NCI-H128 (cell line): ENCODE results near the gene PSMA6.
"Not testable (repeated sequence)": the region's sequence is repeated elsewhere in the genome, so short reads cannot be mapped to it uniquely, and the experiment has no call there.

Experiments
- DNase-seq: peaks from one replicate; lab custom pipeline; 2025; ENCODE audit not compliant: unreplicated experiment; lab: John Stamatoyannopoulos, UW

PSMA6 gene

DNA sequence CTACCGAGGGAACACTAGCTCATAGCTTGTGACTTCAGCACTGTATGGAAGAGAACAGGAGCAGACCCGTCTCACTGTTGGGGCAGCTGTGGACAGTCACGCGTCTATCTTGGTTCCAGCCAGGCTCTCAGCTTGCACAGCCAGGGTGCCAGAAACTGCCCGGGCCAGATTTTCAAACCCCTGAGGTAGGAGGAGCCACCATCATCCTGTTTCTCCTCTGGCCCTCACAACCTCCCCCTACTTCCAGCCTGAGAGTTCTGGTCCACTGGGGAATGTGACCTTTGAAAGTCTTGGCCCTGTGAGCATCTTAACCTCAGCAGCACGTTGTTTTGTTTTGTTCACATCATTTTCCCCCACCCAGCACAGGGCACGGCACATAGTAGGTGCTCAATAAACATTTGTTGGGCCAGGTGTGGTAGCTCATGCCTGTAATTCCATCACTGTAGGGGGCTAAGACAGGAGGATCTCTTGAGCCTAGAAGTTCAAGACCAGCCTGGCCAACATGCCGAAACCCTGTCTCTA is 50.4 kb downstream of the PSMA6 start:
- DNase-seq: no peak

DNA sequence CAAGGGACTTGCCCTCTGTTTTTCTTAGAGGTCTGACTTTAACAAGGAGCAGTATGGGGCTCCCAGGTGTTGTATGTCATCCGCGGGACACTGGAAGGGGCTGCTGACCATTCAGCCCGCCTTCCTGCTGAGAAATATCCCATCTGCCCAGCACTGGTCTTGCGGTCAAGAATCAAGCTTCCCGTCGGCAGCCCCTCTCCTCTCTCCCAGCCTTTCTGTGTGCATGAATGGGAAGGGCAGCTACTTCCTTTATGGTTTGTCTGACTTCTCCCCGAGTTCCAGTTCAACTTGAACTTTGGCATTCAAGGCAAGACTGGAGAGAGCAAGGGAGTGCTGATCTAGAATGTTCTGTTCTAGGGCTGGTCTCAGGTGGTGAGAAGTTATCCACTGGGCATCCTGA is 51.5 kb downstream of the PSMA6 start:
- DNase-seq: no peak

DNA sequence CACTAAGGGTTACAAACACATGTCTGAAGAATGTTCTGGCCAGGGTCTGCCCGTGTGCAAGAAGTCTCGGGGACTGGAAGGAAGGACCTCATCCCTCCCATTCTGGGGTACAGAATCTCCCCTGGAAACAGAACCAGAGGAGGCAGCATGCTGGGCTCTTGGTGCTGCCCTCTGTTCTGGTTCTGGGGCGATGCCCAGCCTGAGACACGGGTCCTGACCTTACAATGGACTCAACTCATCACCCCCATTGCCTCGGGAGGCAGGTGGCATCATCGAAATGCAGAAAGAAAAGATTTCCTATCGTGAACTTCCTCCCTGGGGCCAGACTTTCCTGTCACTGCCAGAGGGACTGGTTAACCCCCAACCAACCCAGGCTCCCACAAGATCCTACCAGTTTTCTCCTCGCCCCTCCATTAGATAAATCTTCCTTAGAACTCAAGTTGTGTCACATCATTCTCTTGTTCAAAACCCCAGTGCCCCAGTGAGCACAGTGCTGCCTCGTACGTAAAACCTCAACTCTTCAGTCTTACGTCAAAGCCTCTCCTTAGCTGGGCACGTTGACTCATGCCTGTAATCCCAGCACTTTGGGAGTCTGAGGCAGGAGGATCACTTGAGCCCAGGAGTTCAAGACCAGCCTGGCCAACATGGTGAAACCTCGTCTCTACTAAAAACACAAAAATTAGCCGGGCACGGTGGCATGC is 52.1 kb downstream of the PSMA6 start:
- no peak for DNase-seq

DNA sequence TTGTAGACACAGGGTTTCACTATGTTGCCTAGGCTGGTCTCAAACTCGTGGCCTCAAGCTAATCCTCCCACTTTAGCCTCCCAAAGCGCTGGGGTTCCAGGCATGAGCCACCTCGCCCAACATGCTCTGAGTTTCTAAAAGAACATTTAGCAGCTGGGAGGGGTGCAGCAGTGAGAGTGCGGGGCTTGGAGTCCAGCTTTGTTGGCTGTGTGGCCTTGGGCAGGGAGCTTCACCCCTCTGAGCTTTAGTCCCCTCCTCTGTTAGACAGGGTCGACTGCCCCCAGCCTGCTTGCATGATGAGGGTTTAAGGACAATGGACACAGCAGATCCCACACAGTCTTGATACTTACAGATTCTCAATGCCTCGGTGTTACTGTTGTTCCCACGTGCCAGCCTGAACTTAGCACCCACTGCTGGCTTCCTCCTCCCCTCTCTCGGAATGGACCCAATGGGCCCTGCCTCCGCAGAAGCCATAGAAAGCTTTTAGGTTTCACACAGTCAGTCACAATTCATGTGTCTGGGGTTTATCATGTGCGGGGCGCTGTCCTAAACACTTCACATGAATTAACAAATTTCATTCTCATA is 54.6 kb downstream of the PSMA6 start:
- no peak for DNase-seq

DNA sequence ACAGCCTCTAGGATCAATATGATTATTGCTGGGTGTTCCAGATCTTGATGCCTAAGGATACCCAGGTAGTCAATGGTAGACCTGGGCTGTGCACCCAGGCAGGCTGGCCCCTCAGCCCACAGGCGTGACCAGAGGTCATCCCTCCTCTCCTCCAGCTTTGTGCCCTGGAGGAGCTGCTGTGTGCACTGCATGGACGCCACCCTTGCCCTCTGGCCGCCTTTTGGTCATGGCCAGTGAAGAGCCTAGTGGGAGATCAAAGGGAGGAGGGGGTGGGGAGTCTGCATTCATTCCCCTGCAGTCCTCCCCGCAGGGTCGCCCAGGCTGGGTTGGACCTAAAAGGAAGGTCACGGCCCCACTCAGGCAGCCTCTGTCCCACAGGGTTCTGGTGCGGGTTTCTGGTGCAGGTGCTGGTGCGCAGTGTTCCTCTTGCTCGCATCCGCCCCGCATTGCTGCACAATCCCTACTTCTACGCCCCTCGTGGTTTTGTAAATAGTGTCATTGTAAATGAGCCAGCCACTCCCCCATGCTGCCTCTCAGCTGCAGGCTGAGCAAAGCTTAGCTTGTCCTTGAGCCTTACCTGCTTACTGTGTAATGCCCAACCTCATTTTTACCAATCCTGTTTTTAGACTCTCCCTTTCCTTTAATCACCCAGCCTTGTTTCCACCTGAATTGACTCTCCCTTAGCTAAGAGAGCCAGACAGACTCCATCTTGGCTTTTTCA is 55.3 kb downstream of the PSMA6 start:
- no peak for DNase-seq

DNA sequence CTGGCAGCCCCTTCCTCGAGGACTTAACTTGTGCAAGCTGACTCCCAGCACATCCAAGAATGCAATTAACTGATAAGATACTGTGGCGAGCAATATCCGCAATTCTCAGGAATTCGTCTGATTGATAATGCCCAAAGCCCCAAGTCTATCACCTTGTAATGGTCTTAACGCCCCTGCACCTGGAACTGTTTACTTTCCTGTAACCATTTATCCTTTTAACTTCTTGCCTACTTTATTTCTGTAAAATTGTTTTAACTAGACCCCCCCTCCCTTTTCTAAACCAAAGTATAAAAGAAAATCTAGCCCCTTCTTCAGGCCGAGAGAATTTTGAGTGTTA is 55.8 kb downstream of the PSMA6 start:
- DNase-seq: not testable (repeated sequence)

DNA sequence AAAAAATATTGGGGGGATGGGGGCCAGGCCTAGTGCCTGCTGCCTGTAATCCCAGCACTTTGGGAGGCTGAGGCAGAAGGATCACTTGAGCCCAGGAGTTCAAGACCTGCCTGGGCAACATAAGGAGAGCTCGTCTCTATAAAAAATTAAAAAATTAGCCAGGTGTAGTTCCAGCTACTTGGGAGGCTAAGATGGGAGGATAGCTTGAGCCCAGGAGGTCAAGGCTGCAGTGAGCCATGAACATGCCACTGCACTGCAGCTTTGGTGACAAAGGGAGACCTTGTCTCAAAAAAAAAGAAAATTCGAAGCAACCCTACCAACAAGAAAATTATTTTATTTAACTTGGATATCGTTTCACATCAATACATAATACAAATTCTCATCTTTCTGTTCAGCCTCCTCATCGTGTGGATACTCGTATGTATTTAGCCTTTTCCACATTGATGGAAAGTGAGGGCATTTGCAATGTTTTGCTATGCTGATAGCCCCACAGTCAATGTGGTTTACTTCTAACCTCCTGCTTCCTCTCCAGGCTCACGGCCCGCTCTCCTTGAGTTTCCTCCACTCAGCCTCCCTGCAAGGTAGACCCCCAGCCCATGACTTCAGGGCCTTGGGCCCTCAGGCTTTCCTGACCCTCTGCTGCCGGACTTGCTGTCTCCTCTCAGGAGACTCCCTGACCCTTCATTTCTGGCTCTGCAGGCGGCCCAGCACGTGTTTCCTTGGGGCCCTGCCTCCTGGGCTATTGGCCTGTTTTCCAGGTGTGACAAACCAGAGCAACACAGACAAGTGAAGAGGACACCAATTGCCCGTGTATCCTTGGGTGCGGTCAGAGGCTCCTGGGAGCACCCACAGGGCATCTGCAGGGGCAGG is 57.5 kb downstream of the PSMA6 start:
- no peak for DNase-seq

DNA sequence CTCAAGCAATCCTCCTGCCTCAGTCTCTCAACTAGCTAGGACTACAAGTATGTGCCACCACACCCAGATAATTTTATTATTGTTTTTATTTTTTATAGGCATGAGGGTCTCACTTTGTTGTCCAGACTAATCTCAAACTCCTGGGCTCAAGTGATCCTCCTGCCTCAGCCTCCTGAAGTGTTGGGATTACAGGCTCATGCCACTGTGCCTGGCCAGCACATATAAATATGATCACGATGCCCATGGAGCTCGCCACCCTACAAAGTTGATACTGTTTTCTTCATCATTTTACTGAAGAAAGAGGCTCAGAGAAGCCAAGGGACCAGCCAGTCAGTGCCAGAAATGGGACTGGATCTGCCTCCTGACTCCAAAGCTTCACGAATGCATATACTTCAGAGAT is 59.3 kb downstream of the PSMA6 start:
- DNase-seq: no peak

DNA sequence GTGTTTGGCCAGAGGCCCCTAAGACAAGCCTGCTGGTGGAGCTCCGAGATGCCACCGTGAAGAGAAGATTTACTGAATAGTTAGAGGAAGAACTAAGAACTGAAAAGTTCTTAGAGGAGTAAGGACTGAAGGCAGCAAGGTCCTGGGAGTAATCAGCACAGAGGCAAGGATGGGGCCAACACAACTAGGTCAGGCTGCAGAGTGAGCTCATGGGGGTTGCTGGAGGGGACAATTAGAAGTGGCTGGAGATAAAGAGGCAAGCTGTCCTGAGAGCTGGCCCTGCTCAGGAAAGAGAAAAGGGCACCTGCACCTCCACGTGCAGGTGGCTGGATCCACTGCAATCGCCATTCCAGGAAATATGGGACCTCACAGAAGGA is 59.7 kb downstream of the PSMA6 start:
- no peak for DNase-seq

DNA sequence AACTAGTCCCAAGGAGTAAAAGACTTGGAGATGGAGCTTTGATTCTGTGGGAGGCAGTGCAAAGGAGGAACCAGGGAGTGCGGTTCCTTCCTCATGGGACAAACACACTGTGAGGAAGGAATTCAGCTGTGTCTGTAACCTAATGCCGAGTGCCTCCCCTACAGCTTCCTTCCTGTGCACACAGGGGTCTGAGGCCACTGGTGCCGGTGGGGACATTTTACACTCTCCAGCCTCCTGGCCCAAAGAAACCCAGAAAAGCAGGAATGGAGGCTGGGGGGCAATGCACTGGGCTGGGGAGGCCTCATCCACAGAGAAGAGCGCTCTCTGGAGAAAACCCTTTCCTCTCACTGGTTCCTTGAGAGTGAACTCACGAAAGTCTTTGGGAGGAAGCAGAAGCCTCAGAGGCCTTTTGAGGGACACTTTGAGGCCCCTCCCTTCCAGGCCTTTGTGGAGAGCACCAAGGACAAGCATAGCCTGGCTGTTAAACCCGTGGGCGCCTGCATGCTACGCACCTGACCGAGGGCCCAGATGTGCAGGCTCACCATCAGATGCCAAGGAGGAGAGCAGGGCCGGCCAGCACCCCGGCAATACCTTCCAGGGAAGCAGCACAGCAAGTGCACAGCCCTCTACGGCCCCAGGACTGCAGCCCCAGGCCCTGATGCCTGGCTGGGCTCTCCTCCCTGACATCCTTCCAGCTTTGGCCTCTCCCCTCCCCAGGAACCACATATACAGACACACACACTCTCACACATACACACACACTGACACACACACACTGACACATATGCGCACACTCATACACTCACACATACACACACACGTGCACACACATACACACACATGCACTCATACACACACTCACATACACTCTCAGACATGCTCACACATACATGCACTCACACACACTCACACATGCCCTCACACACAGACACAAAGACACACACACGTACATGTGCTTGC is 60.4 kb downstream of the PSMA6 start:
- no peak for DNase-seq

DNA sequence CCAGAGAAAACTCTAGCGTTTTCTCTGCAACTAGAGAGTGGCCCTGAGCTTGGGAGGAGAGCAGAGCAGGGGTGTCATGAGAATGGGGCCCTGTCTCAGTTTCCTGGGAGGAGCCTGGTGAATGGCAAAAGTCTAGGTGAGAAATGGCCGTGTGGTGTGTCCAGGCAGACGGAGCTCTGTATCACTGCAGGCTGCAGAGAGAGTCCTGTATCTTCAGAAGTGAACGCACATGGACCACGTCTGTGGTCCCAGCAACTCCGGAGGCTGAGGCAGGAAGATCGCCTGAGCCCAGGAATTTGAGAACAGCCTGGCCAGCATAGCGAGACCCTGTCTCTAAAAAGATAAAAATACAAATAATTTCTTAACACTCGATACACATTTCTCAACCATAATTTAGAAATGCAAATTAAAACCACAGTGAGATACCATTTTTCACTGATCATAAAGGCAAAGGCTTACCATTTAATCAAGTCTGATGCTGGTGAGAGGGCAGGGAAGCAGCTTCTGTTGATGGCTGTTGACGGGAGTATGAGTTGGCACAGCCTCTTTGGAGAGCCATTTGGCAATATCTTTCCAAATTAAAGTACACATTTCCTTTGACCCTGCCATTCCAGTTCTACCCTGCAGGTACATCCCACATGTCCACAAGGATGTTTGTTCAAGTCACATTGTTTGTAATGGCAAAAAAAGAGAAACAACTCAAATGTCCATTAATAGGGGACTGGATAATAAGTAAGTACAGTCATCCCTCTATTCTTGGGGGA is 61.4 kb downstream of the PSMA6 start:
- DNase-seq: no peak

DNA sequence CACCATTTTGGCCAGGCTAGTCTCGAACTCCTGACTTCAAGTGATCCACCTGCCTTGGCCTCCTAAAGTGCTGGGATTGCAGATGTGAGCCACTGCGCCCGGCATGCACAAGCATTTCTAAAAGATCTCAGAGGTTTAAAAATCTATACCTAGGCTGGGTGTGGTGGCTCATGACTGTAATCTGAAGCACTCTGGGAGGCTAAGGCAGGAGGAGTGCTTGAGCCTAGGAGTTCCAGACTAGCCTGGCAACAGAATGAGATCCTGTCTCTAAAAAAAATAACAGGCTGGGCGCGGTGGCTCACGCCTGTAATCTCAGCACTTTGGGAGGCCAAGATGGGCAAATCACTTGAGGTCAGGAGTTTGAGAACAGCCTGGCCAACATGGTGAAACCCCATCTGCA is 63.1 kb downstream of the PSMA6 start:
- DNase-seq: not testable (repeated sequence)

DNA sequence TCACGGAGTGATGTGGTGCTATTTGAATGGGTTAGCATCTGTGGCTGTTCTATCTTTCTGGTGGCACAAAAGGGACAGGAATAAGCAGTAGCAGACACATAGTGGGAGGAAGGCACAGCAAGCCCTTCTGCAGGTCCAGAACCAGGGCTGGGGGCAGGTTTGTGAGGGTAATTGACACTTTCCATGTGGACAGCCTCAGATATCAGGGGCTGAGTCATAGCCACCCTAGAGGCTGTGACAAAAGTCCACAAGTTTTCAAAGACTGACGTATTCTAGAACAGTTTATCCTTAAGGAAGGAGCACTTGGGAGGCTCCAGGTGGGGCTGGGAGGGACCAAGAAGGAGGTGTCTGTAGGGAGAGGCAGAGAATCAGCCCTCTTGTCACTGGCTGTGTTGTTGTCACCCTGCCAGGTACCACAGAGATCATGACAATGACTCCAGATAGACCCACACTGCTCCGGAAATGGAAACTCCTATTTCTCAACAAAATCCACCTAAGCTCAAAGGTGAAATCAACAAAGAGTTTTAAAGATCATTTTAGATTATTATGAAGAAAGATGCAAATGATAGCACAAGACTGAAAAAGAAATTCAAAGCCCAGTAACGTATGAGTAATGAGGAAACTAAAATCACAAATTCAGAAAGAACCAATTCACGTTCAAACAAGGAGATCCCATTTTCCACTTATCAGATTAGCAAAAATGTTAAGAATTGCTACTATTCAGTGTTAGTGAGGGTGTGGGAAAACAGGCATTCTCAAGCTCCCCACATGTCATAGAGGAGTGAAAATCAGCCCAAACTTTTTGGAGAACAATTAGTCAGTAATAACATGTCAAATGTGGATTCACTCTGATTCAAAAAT is 64.0 kb downstream of the PSMA6 start:
- no peak for DNase-seq

DNA sequence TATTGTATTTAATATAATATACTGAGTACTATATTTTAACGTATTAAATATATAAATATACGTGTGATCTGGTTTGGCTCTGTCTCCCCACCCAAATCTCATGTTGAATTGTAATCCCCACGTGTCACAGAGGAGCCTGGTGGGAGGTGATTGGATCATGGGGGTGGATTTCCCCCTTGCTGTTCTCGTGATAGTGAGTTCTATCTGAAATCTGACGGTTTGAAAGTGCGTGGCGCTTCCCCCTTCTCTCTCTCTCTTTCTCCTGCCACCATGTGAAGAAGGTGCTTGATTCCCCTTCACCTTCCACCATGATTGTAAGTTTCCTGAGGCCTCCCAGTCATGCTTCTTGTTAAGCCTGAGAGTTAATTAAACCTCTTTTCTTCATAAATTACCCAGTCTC is 67.5 kb downstream of the PSMA6 start:
- not testable (repeated sequence) for DNase-seq

DNA sequence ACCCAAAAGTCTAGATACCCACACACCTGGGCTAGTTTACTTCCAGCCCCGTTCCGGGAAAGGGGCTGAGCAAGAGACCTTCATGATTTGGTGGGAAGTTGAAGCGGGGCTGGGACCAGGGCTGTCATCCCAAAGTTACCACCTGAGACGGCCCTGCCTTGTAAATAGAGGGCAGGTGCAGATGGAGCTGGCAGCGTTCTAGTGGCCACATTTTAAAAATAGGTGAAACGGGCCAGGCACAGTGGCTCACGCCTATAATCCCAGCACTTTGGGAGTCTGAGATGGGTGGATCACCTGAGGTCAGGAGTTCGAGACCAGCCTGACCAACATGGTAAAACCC is 68.9 kb downstream of the PSMA6 start:
- DNase-seq: no peak

DNA sequence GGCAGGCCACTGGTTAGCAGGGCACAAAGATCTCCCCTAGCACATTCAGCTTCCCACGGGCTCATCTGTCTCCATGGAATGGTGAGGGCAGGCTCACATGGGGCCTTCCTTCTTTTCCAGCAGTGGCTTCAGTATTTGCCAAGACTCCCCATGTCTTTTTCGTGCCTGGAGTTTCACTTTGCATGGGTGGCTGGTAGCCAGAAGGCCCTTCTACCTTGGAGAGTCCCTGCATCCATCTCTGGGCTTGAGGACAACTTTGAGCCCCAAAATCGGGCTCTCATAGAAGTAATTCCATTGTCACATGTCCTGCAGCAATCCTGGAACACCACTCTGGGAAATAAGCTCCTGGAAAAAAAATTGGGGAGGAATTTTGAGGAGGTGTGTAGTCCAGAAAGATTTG is 70.3 kb downstream of the PSMA6 start:
- DNase-seq: no peak

DNA sequence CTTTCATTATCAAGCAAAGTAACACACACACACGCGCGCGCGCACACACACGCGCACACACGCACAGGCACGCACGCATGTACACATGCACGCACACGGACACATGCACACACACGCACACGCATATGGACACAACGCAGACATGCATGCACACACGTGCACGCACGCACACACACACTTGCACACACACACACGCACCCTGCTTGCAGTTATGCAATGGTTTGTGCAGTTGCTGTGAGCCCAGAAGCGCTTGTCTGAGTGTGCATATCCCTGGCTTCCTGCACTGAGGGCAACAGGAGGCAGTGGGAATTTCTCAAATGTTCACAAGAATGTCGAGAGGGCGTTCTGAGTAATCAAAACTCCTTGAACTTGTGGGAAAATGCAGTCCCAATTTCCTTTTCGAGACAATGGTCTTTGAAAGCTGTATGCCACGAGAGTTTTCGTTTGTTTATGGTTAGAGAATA is 70.8 kb downstream of the PSMA6 start:
- no peak for DNase-seq
